Gastrocnemius medialis (tissue), 4 donors: Measurements from ENCODE around the gene MTR.

Experiments used
- POLR2A ChIP-seq, 2 donors: fragments of 450-650 bp; IDR thresholded peaks; one replicate each; pipeline ENCODE4 v1.6.1; 2017; ENCODE audit warnings: antibody characterized with exemption in 2 of 2, mild to moderate bottlenecking in 2 of 2, moderate library complexity in 2 of 2
- TF ChIP-seq, protein P1 (sequence below), 5 experiments: fragments of 450-650 bp in 3 of 5; fragments of 200-600 bp in 2 of 5; sonication (generic) in 2 of 5; IDR thresholded peaks in 4 of 5; conservative IDR thresholded peaks in 1 of 5; 1 replicate in 4 of 5; 2 replicates in 1 of 5; pipeline ENCODE4 v1.5.1; 2016 to 2019; ENCODE audit warnings: antibody characterized with exemption in 5 of 5, mild to moderate bottlenecking in 3 of 5, moderate library complexity in 3 of 5

DNA sequence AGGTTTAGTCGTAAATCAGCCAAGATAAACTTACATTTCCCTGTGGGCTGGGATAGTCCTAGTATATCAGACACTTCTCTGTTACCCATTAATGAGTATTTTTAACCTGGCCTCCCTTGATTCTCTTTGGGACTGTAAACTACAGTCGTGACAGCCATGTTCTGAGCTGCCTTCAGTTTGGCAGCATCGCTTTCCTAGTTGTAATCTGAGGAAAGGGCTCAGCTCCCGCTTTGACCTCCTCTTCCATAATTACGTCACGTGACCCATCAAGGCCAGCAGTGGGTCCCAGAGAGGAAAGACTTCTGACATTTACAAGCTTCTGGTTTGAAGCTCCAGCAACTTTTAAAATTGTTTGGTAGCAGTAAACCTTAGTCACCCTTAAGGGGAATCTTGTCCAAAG is 34.6 kb upstream of the MTR start:
- TF ChIP-seq, protein P1, sequence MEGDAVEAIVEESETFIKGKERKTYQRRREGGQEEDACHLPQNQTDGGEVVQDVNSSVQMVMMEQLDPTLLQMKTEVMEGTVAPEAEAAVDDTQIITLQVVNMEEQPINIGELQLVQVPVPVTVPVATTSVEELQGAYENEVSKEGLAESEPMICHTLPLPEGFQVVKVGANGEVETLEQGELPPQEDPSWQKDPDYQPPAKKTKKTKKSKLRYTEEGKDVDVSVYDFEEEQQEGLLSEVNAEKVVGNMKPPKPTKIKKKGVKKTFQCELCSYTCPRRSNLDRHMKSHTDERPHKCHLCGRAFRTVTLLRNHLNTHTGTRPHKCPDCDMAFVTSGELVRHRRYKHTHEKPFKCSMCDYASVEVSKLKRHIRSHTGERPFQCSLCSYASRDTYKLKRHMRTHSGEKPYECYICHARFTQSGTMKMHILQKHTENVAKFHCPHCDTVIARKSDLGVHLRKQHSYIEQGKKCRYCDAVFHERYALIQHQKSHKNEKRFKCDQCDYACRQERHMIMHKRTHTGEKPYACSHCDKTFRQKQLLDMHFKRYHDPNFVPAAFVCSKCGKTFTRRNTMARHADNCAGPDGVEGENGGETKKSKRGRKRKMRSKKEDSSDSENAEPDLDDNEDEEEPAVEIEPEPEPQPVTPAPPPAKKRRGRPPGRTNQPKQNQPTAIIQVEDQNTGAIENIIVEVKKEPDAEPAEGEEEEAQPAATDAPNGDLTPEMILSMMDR (IDR thresholded peaks at IDR 0.05 in 4 of 5, conservative IDR thresholded peaks at IDR 0.05 in 1 of 5), result no peak
- no peak for TF ChIP-seq POLR2A (IDR thresholded peaks at IDR 0.05)
